ENCODE data around the gene OGDH.

OGDH gene

DNA sequence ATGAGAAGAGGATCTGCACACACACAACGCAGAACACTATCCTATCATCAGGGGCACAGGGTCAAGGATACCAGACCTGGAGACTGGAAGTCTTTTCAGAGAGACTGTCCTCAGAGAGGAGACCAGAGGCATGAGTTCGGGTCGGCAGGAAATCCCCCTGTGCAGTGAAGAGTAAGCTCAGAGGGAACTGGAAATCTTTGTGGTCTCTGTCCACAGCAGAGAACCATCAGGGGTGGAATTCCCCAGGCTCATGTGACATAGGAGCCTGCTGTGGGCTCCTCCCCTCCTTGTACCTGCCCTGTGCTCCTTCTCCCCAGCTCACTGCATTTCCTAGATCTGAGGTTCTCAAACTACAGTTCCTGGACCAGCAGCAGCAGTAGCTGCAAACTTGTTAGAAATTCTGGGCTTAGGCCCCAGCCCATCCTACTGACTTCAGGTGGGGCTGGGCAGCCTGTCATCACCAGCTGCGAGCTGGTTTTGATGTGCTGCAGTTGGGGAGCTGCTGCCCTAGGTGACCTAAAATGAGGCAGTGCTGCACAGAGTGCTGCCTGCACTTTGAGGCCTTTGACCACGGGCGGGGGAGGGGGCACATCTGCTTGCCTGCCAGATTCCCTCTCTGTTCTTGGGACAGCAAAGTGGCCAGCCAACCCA, 144.6 kb downstream of the OGDH start:
- intact Hi-C loops (cut with DNase I), result no loop called here
- no peak for DNase-seq

DNA sequence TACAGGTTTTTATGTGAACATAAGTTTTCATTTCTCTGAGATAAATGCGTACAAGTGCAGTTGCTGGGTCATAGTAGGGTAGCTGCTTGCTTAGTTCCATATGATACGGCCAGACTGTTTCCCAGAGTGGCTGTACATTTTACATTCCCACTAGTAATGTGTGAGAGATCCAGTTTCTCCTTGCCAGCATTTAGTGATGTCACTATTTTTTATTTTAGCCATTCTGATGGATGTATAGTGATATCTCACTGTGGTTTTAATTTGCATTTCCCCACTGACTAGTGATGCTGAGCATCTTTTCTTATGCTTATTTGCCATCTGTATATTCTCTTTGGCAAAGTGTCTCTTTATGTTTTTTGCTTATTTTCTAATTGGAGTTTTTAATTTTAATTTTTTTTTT, 146.4 kb downstream of the OGDH start:
- DNase-seq, result no peak
- intact Hi-C loops (cut with DNase I), result no loop called here

DNA sequence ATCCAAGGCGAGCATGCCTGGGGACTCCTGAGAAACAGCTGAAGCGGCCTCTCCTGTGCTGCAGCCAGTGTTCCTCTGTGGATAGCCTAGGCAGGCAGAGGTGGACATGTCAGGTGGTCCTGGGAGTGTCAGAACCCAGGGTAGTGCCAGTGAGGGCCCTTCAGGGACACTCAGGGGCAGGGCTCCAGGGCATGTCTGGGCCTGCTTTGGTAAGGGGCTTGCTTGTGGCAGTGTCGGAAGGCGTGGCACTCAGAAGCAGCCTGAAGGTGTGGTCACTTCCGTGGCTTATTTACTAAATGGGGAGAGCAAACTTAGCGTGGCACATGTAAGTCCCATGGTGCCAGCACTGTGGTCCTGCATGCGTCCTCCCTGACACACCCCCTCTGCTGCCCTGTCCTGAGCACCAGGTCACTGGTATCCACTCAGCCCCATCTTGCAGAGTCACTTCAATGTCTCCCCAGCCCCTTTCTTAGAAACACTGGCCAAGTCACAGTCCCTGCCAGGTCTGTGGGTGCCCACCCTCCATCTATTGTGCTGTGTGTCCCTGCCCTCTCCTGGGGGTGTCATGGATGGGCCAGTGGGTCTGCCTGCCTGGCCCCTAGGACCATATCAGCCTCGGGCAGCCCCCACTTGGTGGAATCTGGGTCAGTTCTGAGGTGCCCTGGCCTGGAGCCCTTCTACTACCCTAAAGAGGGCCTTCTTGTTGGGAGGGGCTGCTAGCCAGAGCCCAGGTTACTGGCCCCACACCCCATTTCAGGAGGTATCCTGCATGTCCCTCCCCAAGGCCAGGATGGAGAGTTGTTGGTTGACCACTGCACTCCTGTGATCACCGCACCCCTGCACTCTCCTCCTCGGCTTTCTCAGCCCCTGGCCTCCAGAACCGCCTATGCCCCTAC, 148.6 kb downstream of the OGDH start:
- DNase-seq, result no peak
- intact Hi-C loops (cut with DNase I), result no loop called here

DNA sequence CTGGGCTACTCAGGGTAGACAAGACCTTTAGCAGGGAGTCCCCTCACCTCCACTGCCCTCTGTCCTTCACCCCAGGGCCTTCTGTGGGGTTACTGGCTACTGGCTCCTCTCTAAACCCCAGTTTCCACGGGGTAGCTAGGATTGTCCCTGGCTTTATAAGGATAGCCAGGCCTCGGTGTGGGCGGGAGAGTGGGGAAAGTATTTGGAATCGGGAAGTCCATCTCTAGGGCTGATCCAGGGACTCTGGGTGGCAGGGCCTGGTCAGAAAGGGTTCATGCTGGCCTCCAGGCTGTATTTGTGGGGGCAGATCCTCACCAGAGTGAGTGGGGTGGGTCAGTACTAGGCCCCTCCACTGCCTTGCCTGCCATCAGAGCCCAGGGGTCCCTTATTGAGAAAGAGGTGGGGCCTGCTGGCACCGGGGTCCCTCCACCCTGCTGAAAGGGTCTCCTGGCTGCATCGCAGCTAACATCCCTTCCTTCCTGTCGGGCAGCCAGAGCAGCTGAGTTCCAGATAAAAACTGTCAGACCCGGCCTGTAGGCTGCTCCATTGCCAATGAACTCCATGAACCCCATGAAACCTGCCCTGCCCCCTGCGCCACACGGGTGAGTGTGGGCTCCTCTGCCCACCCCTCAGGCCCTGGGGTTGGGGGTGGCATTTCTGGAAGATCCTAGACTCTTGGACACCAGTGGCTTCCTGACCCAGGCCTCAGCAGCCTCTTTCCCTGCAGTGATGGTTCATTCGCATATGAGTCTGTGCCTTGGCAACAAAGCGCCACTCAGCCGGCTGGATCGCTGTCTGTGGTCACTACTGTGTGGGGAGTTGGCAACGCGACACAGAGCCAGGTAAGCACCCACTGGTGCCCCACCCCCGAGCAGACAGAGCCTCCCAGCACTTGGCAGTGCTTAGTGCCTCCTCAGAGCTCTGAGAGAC, 149.5 kb downstream of the OGDH start:
- intact Hi-C loops (cut with DNase I), result no loop called here
- no peak for DNase-seq

DNA sequence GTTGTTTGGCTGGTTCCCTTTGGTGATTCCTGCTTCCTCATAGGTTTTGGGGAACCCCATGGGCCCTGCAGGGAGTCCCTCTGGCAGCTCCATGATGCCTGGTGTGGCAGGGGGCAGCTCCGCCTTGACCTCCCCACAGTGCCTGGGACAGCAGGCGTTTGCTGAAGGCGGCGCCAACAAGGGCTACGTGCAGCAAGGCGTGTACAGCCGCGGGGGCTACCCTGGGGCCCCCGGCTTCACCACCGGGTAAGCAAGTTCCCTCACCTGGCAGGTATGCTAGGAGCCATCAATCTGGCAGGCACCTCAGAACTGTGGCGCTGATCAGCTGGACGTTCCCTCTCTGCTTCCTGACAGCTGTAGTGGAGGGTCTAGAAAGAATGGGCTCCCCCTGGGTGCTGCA, 150.5 kb downstream of the OGDH start:
- intact Hi-C loops (cut with DNase I), result no loop called here
- no peak for DNase-seq

DNA sequence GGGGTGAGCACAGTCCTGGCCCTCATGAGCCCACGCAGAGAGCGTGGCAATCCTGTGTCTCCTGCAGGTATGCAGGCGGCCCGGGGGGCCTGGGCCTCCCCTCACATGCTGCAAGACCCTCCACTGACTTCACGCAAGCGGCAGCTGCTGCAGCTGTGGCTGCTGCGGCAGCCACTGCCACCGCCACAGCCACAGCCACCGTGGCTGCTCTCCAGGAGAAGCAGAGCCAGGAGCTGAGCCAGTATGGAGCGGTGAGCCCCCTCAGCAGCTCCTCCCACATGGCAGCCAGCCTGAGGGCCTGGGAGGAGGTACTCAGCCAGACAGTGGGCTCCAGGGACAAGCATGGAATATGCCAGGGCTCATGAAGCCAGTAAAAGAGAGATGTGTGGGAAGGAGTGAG, 150.9 kb downstream of the OGDH start:
- intact Hi-C loops (cut with DNase I), result no loop called here
- peak in 6 of 10 donors; percentile 35 to 94 (median 54) for DNase-seq

DNA sequence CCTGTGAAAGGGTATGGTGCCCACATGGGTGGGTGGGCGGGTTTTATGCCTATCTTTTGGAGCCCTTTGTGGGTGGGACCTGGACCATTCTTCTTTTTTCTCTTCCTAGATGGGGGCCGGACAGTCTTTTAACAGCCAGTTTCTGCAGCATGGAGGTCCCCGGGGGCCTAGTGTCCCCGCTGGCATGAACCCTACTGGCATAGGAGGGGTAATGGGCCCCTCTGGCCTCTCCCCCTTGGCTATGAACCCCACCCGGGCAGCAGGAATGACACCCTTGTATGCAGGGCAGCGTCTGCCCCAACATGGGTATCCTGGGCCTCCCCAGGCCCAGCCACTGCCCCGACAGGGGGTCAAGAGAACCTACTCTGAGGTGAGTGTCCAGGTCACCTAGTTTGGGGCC, 151.3 kb downstream of the OGDH start:
- DNase-seq, result no peak
- intact Hi-C loops (cut with DNase I), result no loop called here
